DOHH2 (cell line): ENCODE measurements around the gene NPPA.

Experiments used
- H3F3A ChIP-seq: fragments of 200-600 bp; sonication (generic), shearing (Covaris generic); 2 replicates; pipeline ENCODE4 v1.6.0; 2016; ENCODE audit warnings: antibody characterized with exemption, mild to moderate bottlenecking; ENCODE audit not compliant: control insufficient read depth, insufficient read depth
- H3K27ac ChIP-seq: fragments of 200-600 bp; sonication (generic); 2 replicates; pipeline ENCODE4 v1.5.1; 2014; ENCODE audit warnings: low read depth, mild to moderate bottlenecking, low read length, moderate library complexity
- H3K27me3 ChIP-seq: fragments of 200-600 bp; sonication (generic); 2 replicates; pipeline ENCODE4 v1.6.1; 2014; ENCODE audit warnings: mild to moderate bottlenecking, low read length, mixed read lengths; ENCODE audit not compliant: control insufficient read depth
- H3K36me3 ChIP-seq: fragments of 200-600 bp; sonication (generic); 2 replicates; pipeline ENCODE4 v1.6.1; 2014; ENCODE audit warnings: mild to moderate bottlenecking, low read length, moderate library complexity, mixed read lengths; ENCODE audit not compliant: control insufficient read depth
- H3K4me1 ChIP-seq: fragments of 200-600 bp; sonication (generic); 2 replicates; pipeline ENCODE4 v1.6.1; 2014; ENCODE audit warnings: mild to moderate bottlenecking, low read length, mixed read lengths; ENCODE audit not compliant: control insufficient read depth
- H3K4me2 ChIP-seq: fragments of 200-600 bp; sonication (generic); 2 replicates; pipeline ENCODE4 v1.6.0; 2014; ENCODE audit warnings: mild to moderate bottlenecking, low read length, moderate library complexity
- H3K4me3 ChIP-seq: fragments of 200-600 bp; sonication (generic); 2 replicates; pipeline ENCODE4 v1.5.1; 2014; ENCODE audit warnings: mild to moderate bottlenecking, low read length, mixed read lengths
- H3K79me2 ChIP-seq: fragments of 200-600 bp; sonication (generic); 2 replicates; pipeline ENCODE4 v1.6.1; 2014; ENCODE audit warnings: mild to moderate bottlenecking, low read length, mixed read lengths; ENCODE audit not compliant: control insufficient read depth
- H3K9me2 ChIP-seq: fragments of 200-600 bp; sonication (generic); replicated peaks from 2 replicates; pipeline ENCODE4 v1.6.1; 2014; ENCODE audit warnings: mild to moderate bottlenecking, low read length, mixed read lengths; ENCODE audit not compliant: control insufficient read depth
- H3K9me3 ChIP-seq: fragments of 200-600 bp; sonication (generic); 2 replicates; pipeline ENCODE4 v1.6.1; 2014; ENCODE audit warnings: antibody characterized with exemption, low read length, mixed read lengths; ENCODE audit not compliant: control insufficient read depth, insufficient read depth
- H4K20me1 ChIP-seq: fragments of 200-600 bp; sonication (generic); 2 replicates; pipeline ENCODE4 v1.6.0; 2014; ENCODE audit warnings: low read depth, mild to moderate bottlenecking, antibody characterized with exemption, low read length, moderate library complexity; ENCODE audit not compliant: control insufficient read depth, insufficient read depth
- EZH2phosphoT487 ChIP-seq: fragments of 200-600 bp; sonication (generic); IDR thresholded peaks from 2 replicates; pipeline ENCODE4 v1.6.1; 2017; ENCODE audit warnings: borderline replicate concordance, mild to moderate bottlenecking, antibody characterized with exemption, low read length, moderate library complexity, mixed read lengths
- TF ChIP-seq, protein P1 (sequence below): fragments of 200-600 bp; sonication (generic); IDR thresholded peaks from one replicate; pipeline ENCODE4 v1.5.1; 2014; ENCODE audit warnings: antibody characterized with exemption, mild to moderate bottlenecking, low read depth, low read length; ENCODE audit not compliant: poor library complexity, severe bottlenecking

Gene NPPA

DNA sequence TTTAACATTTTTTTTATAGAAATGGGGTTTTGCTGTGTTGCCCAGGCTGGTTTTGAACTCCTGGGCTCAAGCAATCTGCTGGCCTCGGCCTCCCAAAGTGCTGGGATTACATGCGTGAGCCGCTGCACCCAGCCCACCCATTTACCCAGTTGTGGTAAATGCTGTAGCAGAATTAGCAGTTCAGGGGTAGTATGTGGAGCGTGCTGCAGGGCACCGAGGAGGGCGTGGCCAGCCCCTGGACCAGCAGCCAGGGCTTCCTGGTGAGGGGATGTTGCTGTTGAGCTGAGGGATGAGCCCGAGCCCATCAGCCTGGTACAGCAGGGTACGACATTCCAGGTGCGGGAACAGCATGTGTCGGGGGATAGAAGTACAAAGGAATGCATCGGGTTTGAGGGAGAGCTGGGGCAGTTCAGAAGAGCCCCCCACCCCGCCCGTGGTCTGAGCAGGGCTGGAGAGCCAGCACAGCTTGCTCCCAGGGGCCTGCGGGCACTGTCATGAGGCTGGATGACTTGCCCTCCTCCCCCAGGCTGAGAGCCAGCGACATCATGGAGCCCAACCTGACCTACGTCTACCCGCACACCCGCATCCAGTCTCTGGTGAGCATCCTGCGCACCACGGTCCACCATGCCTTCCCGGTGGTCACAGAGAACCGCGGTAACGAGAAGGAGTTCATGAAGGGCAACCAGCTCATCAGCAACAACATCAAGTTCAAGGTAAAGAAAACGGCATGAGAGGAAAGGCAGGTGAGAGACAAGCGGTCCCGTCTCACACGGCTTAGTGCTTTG lies 11.9 kb downstream of the NPPA start:
- H3K27me3 ChIP-seq, result no peaks in the 10 kb centered on the region
- H4K20me1 ChIP-seq, result no peaks in the 10 kb centered on the region; the same call in 1 of the 2 replicates
- H3K36me3 ChIP-seq, result peaks cover 95% of the 10 kb centered on the region
- H3K9me2 ChIP-seq, result no peaks in the 10 kb centered on the region
- no peaks in the 10 kb centered on the region; the same call in 1 of the 2 replicates for H3F3A ChIP-seq
- no peaks in the 10 kb centered on the region for H3K79me2 ChIP-seq
- no peaks in the 10 kb centered on the region for H3K9me3 ChIP-seq
- no peak overlapping the region for H3K4me2 ChIP-seq
- no peak overlapping the region for H3K4me3 ChIP-seq
- no peak overlapping the region for H3K27ac ChIP-seq
- TF ChIP-seq, protein P1, sequence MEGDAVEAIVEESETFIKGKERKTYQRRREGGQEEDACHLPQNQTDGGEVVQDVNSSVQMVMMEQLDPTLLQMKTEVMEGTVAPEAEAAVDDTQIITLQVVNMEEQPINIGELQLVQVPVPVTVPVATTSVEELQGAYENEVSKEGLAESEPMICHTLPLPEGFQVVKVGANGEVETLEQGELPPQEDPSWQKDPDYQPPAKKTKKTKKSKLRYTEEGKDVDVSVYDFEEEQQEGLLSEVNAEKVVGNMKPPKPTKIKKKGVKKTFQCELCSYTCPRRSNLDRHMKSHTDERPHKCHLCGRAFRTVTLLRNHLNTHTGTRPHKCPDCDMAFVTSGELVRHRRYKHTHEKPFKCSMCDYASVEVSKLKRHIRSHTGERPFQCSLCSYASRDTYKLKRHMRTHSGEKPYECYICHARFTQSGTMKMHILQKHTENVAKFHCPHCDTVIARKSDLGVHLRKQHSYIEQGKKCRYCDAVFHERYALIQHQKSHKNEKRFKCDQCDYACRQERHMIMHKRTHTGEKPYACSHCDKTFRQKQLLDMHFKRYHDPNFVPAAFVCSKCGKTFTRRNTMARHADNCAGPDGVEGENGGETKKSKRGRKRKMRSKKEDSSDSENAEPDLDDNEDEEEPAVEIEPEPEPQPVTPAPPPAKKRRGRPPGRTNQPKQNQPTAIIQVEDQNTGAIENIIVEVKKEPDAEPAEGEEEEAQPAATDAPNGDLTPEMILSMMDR, result no peak
- TF ChIP-seq EZH2phosphoT487, result no peak
- H3K4me1 ChIP-seq, result peaks cover 15% of the 10 kb centered on the region

GRCh38 chr1:11833900-11834299 lies 13.7 kb downstream of the NPPA start:
- no peak for TF ChIP-seq EZH2phosphoT487
- TF ChIP-seq, protein P1, result no peak
- Histone ChIP-seq H3K4me1 (peaks cover 4% of the 10 kb centered on the region; the same call in 1 of the 2 replicates), H3K9me2 (no peaks in the 10 kb centered on the region), H3K4me2 (no peak overlapping the region), H3K4me3 (no peak overlapping the region), H3K9me3 (no peaks in the 10 kb centered on the region), H3K36me3 (peaks cover 92% of the 10 kb centered on the region), H4K20me1 (no peaks in the 10 kb centered on the region; the same call in 1 of the 2 replicates), H3K79me2 (no peaks in the 10 kb centered on the region), H3K27ac (no peak overlapping the region), H3K27me3 (no peaks in the 10 kb centered on the region), H3F3A (no peaks in the 10 kb centered on the region; the same call in 1 of the 2 replicates)

DNA sequence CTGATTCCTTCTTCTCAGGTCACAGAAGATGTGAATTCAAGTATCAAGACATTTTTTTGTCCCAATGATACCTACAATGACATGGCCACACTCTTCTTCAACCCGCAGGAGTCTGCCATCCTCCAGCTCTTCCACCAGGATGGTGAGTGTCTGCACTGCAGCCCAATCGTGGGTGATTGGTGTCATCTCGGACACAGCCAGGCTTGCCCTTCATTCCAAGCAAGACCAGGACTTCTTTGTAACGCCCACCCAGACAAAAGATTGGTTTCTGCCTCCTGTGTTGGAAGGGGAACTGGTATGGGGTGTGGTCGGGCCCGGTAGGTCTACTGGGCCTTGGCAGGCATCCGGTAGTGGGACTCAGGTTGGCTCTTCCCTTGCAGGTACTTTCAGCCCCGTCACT lies 14.1 kb downstream of the NPPA start:
- TF ChIP-seq EZH2phosphoT487, result no peak
- TF ChIP-seq, protein P1, result no peak
- Histone ChIP-seq H3F3A (no peaks in the 10 kb centered on the region; the same call in 1 of the 2 replicates), H3K36me3 (peaks cover 92% of the 10 kb centered on the region)

More for the DNA sequence above, 14.1 kb downstream of the NPPA start:
- Histone ChIP-seq H3K4me2 (no peak overlapping the region), H3K4me3 (no peak overlapping the region), H3K27ac (no peak overlapping the region), H3K9me3 (no peaks in the 10 kb centered on the region), H3K79me2 (no peaks in the 10 kb centered on the region), H4K20me1 (no peaks in the 10 kb centered on the region; the same call in 1 of the 2 replicates), H3K4me1 (peaks cover 3% of the 10 kb centered on the region; the same call in 1 of the 2 replicates), H3K27me3 (no peaks in the 10 kb centered on the region), H3K9me2 (no peaks in the 10 kb centered on the region)
